Measurements from ENCODE around the gene RBBP6.

Gene RBBP6

DNA sequence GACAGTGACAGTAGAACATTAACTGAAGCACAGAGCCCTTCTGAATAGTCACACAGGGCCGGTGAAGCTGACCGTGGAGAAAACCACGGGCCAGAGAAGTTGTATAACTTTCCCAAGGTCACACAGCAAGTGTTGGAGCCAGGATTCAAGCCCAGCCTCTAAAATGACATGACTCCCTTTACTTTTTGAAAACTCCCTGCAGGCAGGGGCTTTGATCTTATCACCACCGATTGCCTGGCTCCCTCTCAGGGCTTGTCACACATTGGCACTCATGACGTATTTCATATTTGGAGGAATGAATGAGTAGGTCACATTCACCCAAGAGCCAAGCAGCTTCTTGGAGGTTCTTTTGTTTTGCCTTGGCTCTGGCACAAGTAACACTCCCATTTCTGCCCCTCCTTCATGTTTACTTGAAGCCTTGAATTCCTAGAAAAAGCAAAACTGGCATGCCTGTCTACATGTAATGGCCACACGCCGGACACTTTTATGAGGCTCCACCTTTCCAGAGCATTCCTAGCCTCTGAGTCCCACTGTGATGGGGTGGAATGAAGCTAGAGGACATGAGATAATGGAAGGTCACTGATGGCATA lies 13.3 kb upstream of the RBBP6 start:
- no peak for DNase-seq

DNA sequence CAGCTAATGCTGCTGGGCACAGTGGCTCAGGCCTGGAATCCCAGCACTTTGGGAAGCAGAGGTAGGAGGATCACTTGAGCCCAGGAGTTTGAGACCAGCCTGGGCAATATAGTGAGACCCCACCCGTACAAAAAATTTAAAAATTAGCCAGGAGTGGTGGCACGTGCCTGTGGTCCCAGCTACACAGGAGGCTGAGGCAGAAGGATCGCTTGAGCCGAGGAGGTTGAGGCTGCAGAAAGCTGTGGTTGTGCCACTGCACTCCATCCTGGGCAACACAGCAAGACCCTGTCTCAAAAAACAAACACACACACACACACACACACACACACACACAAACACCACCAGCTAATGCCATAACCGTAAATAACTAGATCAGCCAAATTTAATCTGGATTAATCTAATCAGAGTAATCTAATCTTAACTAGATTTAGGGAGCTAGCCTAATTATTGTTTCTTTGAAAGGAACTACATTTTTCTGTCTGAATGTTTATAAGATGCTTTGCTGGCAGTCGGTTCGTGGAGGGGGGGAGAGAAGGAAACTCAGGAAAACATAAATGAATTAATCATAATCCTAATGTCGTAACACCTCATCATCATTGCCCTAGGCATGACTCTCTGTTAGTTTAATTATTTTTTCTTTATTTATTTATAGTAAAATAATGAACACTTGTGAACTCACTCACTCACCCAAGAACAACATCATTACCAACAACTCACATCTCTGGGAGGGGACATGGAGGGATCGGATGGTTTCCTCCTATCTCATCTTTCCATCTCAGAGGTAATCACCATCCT lies 12.5 kb upstream of the RBBP6 start:
- no peak for DNase-seq

DNA sequence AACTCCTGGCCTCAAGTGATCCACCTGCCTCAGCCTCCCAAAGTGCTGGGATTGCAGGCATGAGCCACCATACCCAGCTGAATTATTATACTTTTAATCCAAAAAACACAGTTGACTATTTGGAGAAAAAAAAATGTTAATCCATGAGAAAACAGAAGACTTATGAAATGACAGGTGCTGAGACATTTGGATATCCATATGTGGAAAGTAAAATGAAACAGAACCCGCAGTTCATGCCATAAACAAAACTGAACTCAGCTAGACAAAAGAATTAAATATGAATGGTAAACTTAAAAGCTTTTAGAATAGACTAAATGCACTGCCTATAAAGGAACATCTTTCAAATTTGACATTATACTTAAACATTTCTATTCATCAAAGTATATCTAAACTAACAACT lies 8.2 kb upstream of the RBBP6 start:
- no peak for DNase-seq

- no peak for DNase-seq
Measured at GRCh38 chr16:24534620-24535019, 4.7 kb upstream of the RBBP6 start.

- no peak for DNase-seq
Measured at GRCh38 chr16:24535827-24536226, 3.5 kb upstream of the RBBP6 start.

DNA sequence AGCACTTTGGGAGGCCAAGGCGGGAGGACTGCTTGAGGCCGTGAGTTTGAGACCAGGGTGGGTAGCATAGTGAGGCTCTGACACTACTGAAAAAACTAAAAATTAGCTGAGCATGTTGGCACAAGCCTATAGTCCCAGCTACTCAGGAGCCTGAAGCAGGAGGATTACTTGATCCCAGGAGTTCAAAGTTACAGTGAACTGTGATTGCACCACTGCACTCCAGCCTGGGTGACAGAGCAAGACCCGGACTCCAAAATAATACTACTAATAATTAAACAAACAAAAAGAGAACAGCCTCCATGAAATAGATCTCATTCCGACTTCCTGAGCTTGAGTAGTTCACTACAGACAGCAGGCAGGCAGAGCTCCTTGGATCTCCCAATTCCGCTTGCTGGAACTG lies 2.7 kb upstream of the RBBP6 start:
- DNase-seq, result no peak

GRCh38 chr16:24537474-24538337 lies 1.7 kb upstream of the RBBP6 start:
- DNase-seq, result no peak

GRCh38 chr16:24538756-24539294 lies 541 bp upstream of the RBBP6 start:
- DNase-seq, result no peak

GRCh38 chr16:24539850-24540601 lies 660 bp downstream of the RBBP6 start:
- DNase-seq, result no peak

- peak; percentile 21 for DNase-seq
Measured at GRCh38 chr16:24540602-24541210, 1.3 kb downstream of the RBBP6 start.

GRCh38 chr16:24541233-24541933 lies 2.0 kb downstream of the RBBP6 start:
- peak; percentile 11 for DNase-seq

DNA sequence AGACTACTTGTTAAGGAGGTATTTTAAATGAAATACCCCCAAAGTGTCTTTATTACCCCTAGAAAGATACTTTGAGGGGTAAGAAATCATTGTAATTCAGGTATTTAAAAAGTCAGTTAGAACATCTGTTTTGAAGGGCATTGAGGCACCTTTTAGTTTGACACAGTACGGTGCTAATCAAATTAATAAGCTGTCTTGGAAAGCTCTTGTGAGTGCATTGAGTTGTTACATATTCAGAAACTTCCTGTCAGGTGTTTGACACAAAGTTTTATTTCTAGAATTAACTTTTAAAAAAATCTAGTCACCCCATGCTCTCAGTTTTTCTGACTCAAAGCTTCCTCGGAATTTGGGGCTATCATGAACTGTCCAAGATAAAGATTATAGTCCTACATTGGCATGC lies 4.6 kb downstream of the RBBP6 start:
- no peak for DNase-seq

GRCh38 chr16:24544640-24545039 lies 5.3 kb downstream of the RBBP6 start:
- no peak for DNase-seq

- no peak for DNase-seq
Measured at GRCh38 chr16:24550295-24550694, 10.9 kb downstream of the RBBP6 start.

DNA sequence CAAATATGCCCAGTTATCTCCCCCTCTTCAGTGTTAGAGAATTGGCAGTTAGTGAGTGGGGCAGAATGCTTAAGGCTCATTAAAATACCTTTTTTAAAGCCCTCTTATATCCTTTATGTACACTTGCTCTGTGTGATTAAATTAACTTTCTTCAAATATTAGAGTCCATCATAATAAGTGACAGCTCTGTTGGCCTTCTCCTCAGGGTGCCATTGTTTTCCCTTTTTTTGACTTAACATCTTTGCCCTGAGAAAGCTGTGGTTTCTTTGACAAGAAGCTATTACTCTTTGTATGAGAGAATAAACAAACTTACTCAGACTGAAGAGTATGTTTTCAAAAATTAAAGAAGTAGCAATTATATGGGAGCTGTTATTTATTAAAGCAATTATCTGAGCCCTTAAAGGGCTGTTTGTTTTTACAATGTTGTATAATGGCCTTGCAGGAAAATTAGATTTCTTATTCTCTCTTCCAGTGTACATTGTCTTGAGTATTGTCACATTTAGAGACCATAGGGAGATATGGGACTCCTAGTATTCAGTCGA lies 13.4 kb downstream of the RBBP6 start:
- DNase-seq, result no peak

DNA sequence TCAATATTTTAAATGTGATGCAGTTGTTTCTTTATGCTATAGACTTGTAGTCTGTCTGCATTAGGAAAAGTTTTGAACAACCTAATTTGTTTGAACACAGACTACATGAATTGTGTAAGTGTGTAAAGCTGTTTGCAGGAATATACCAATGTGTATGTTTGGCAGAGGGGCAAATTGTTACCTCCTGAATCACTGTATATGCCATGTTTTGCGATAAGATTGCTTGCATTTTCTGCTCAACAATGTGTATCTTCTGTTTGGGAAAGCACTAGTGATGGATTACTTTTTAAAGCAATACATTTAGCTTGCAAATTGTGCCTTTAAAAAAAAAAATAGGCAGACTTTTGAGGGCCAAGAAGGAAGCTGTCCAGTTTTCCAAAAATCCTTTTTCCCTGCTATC lies 14.6 kb downstream of the RBBP6 start:
- DNase-seq, result no peak

GRCh38 chr16:24555346-24555872 lies 16.0 kb downstream of the RBBP6 start:
- no peak for DNase-seq

GRCh38 chr16:24562811-24563210 lies 23.4 kb downstream of the RBBP6 start:
- no peak for DNase-seq

DNA sequence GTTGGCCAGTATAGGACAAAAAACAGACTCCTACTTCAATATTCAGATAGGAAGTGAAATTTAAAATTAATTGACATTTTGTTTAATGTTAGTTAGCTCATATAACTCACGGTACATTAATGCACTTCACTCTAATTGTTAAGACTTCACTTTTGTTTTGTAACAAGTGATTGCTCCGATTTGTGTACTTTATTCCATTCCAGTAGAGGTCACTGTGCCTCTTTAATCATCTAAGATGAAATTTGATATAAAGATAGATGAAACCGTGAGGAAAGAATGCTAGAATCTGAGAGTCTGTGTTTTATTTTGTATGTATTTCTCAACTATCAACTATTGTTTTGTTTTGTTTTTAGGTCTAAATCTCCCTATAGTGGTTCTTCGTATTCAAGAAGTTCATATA lies 29.0 kb downstream of the RBBP6 start:
- no peak for DNase-seq

DNA sequence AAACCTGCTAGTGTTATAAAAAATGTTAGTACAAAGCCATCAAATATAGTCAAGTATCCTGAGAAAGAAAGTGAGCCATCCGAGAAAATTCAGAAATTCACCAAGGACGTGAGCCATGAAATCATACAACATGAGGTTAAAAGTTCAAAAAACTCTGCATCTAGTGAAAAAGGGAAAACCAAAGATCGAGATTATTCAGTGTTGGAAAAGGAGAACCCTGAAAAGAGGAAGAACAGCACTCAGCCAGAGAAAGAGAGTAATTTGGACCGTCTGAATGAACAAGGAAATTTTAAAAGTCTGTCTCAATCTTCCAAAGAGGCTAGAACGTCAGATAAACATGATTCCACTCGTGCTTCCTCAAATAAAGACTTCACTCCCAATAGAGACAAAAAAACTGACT lies 31.7 kb downstream of the RBBP6 start:
- no peak for DNase-seq

DNA sequence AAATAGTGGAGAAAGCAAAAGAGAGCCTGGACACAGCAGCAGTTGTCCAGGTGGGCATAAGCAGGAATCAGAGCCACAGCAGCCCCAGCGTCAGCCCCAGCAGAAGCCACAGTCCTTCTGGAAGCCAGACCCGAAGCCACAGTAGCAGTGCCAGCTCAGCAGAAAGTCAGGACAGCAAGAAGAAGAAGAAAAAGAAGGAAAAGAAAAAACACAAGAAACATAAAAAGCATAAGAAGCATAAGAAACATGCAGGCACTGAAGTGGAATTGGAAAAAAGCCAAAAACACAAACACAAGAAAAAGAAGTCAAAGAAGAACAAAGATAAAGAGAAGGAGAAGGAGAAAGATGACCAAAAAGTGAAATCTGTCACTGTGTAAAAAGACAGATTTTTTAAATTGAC lies 32.7 kb downstream of the RBBP6 start:
- DNase-seq, result no peak

Measured in CD4-positive, alpha-beta T cell treated with Interleukin-4 for 4 hours (primary cell).